Right lobe of liver (tissue), 6 donors: ENCODE measurements around the gene NRIP1. TPM values are rescaled to one million over a fixed set of nuclear protein-coding genes. Genes with fewer than 3 reads are reported as not detected.

ENCODE experiments used
- ATAC-seq, 4 donors: fragments of 200-7000 bp; cut with Tn5 transposase; one replicate each; pipeline ENCODE4 v1.9.1; 2020; ENCODE audit warnings: mild to moderate bottlenecking in 4 of 4, moderate library complexity in 4 of 4
- DNase-seq, 3 donors: peaks; one replicate each; pipeline ENCODE4 v3.0.0-alpha.2; 2020
- H3K27ac ChIP-seq, 3 donors: fragments of 200-600 bp; one replicate each; pipeline ENCODE4 v1.8.0; 2022
- H3K27me3 ChIP-seq, 2 donors: fragments of 200-600 bp; one replicate each; pipeline ENCODE4 v1.8.0; 2022
- H3K36me3 ChIP-seq, 4 donors: fragments of 200-600 bp; sonication (generic) in 1 of 4; one replicate each; pipeline versions ENCODE4 v1.5.1 to v1.8.0; 2017 to 2022; ENCODE audit warnings: control low read depth in 1 of 4
- H3K4me1 ChIP-seq, 4 donors: fragments of 200-600 bp; sonication (generic) in 1 of 4; one replicate each; pipeline versions ENCODE4 v1.5.1 to v1.8.0; 2017 to 2022; ENCODE audit warnings: control low read depth in 1 of 4
- H3K4me3 ChIP-seq, 3 donors: fragments of 200-600 bp; one replicate each; pipeline ENCODE4 v1.8.0; 2022
- H3K9me3 ChIP-seq, 4 donors: fragments of 200-600 bp; sonication (generic) in 1 of 4; one replicate each; pipeline versions ENCODE4 v1.5.1 to v1.8.0; 2017 to 2022; ENCODE audit warnings: control low read depth in 1 of 4
- CTCF ChIP-seq, 4 donors: fragments of 200-600 bp in 3 of 4; fragments of 450-650 bp in 1 of 4; IDR thresholded peaks; one replicate each; pipeline versions ENCODE4 v1.5.1 to v1.8.0; 2016 to 2022; ENCODE audit warnings: antibody characterized with exemption in 4 of 4, mild to moderate bottlenecking in 2 of 4
- POLR2A ChIP-seq: fragments of 450-650 bp; IDR thresholded peaks from one replicate; pipeline ENCODE4 v1.6.1; 2017; ENCODE audit warnings: antibody characterized with exemption, mild to moderate bottlenecking
- WGBS: methylation state at CpG from one replicate; pipeline ENCODE4 v1.1.6; 2018; ENCODE audit warnings: low coverage, low lambda C conversion rate; ENCODE audit not compliant: insufficient coverage; ENCODE audit errors: missing lambda C conversion rate; 5-methylcytosine and 5-hydroxymethylcytosine counted together
- intact Hi-C, 2 donors: fragments of 100-400 bp; cut with DNase I; formaldehyde crosslinking; loops; one replicate each; pipeline versions ENCODE4 v1.11.2 to v1.14.1; 2022
- total RNA-seq, 6 experiments: library from RNA; depleted of rRNA in 2 of 6; stranded (reverse); fragments of >200 nt in 2 of 6; fragmentation: NEBNext Ultra II Directional in 3 of 6; extraction: Animal tissue kit (Norgen Biotek cat#: 25700) in 3 of 6; gene quantifications; one replicate each; pipeline versions ENCODE4 v1.1.0 to v1.2.4, GENCODE V29; 2016 to 2023
- donor health status: DM: no; HTN: yes; CAD: no.
- donor health status: DM: no; HTN: no; CAD: no.
- donor health status: DM: no; HTN: no; CAD: no.
- donor health status: DM: no; HTN: yes; CAD: no.
- donor health status: DM: no; HTN: yes; CAD: no.

Gene NRIP1
- total RNA-seq, 6 experiments from 2014 or later = 15.4 to 34.0 (median 21.5) TPM

GRCh38 chr21:14957836-14958235 is 107.0 kb downstream of the NRIP1 start:
- no peaks in the 10 kb centered on the region for H3K9me3 ChIP-seq
- no peak overlapping the region for H3K27ac ChIP-seq
- no peaks in the 10 kb centered on the region for H3K27me3 ChIP-seq
- TF ChIP-seq POLR2A (no peak), CTCF (IDR thresholded peaks at IDR 0.05) (no peak)
- no peaks in the 10 kb centered on the region for H3K36me3 ChIP-seq
- intact Hi-C loops = no loop called here
- DNase-seq (no peak), ATAC-seq (peak in 1 of 4 donors; percentile 15)
- WGBS = 100% methylated on average over 1 of the region's 1 CpG
- H3K4me3 ChIP-seq = no peak overlapping the region
- no peaks in the 10 kb centered on the region for H3K4me1 ChIP-seq

- intact Hi-C loops = no loop called here
- no peaks in the 10 kb centered on the region for H3K9me3 ChIP-seq
- ATAC-seq = no peak
- no peaks in the 10 kb centered on the region for H3K36me3 ChIP-seq
- no peak for TF ChIP-seq POLR2A
- TF ChIP-seq CTCF (IDR thresholded peaks at IDR 0.05) = no peak
- no peak overlapping the region for H3K27ac ChIP-seq
- H3K4me3 ChIP-seq = no peak overlapping the region
- no peaks in the 10 kb centered on the region for H3K27me3 ChIP-seq
- WGBS = 49% methylated on average over 4 of the region's 4 CpGs
- no peaks in the 10 kb centered on the region for H3K4me1 ChIP-seq
- DNase-seq = no peak
Observed at GRCh38 chr21:14956807-14957206, 108.0 kb downstream of the NRIP1 start.

- DNase-seq = no peak
- ATAC-seq = no peak
- TF ChIP-seq CTCF (IDR thresholded peaks at IDR 0.05) = no peak
- TF ChIP-seq POLR2A = no peak
- H3K27me3 ChIP-seq = no peaks in the 10 kb centered on the region
- H3K27ac ChIP-seq = no peak overlapping the region
- WGBS = 81% methylated on average over 6 of the region's 6 CpGs
- intact Hi-C loops = no loop called here
- H3K4me3 ChIP-seq = no peak overlapping the region
- H3K36me3 ChIP-seq = no peaks in the 10 kb centered on the region
- H3K9me3 ChIP-seq = no peaks in the 10 kb centered on the region
- H3K4me1 ChIP-seq = no peaks in the 10 kb centered on the region
Observed at GRCh38 chr21:14955936-14956520, 108.8 kb downstream of the NRIP1 start.

GRCh38 chr21:14952916-14953315 is 111.9 kb downstream of the NRIP1 start:
- H3K27ac ChIP-seq = no peak overlapping the region
- H3K9me3 ChIP-seq = no peaks in the 10 kb centered on the region
- no peak for ATAC-seq
- no peak overlapping the region for H3K4me3 ChIP-seq
- WGBS = 85% methylated on average over 4 of the region's 4 CpGs
- no peaks in the 10 kb centered on the region for H3K36me3 ChIP-seq
- no peaks in the 10 kb centered on the region for H3K4me1 ChIP-seq
- intact Hi-C loops = no loop called here
- TF ChIP-seq CTCF (IDR thresholded peaks at IDR 0.05) = no peak
- no peak for TF ChIP-seq POLR2A
- no peak for DNase-seq
- H3K27me3 ChIP-seq = no peaks in the 10 kb centered on the region

GRCh38 chr21:14949603-14950002 is 115.2 kb downstream of the NRIP1 start:
- intact Hi-C loops = no loop called here
- DNase-seq (no peak), ATAC-seq (peak in 3 of 4 donors; percentile 23 to 43 (median 38))
- no peak for TF ChIP-seq POLR2A
- TF ChIP-seq CTCF (IDR thresholded peaks at IDR 0.05) = no peak
- Histone ChIP-seq H3K4me3 (no peak overlapping the region), H3K36me3 (no peaks in the 10 kb centered on the region), H3K27ac (no peak overlapping the region), H3K9me3 (no peaks in the 10 kb centered on the region), H3K4me1 (no peaks in the 10 kb centered on the region), H3K27me3 (no peaks in the 10 kb centered on the region)
- WGBS = 46% methylated on average over 4 of the region's 4 CpGs
